Measurements from ENCODE around the gene NRG3. TPM values are rescaled to one million over a fixed set of nuclear protein-coding genes. Genes with fewer than 3 reads are reported as not detected.

Gene NRG3
- total RNA-seq, 2 experiments from 2014 or later: not detected

GRCh38 chr10:82313401-82313800, 438.4 kb downstream of the NRG3 start:
- CTCF ChIA-PET: no interaction called here
- TF ChIP-seq, protein P1, sequence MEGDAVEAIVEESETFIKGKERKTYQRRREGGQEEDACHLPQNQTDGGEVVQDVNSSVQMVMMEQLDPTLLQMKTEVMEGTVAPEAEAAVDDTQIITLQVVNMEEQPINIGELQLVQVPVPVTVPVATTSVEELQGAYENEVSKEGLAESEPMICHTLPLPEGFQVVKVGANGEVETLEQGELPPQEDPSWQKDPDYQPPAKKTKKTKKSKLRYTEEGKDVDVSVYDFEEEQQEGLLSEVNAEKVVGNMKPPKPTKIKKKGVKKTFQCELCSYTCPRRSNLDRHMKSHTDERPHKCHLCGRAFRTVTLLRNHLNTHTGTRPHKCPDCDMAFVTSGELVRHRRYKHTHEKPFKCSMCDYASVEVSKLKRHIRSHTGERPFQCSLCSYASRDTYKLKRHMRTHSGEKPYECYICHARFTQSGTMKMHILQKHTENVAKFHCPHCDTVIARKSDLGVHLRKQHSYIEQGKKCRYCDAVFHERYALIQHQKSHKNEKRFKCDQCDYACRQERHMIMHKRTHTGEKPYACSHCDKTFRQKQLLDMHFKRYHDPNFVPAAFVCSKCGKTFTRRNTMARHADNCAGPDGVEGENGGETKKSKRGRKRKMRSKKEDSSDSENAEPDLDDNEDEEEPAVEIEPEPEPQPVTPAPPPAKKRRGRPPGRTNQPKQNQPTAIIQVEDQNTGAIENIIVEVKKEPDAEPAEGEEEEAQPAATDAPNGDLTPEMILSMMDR (IDR thresholded peaks at IDR 0.05): no peak
- POLR2A ChIA-PET: no interaction called here
- no peaks in the 10 kb centered on the region for H3K36me3 ChIP-seq (ENCODE audit: insufficient read depth, low read length)
- Mint-ChIP-seq H3K27ac (no peak overlapping the region), H3K9me3 (peaks cover 9% of the 10 kb centered on the region), H3K36me3 (ENCODE audit: low read depth) (no peaks in the 10 kb centered on the region), H3K4me1 (ENCODE audit: low read depth) (no peaks in the 10 kb centered on the region), H3K4me3 (no peak overlapping the region), H3K27me3 (no peaks in the 10 kb centered on the region)
- H3K27me3 ChIP-seq (ENCODE audit: control insufficient read depth in 1 of 2, insufficient read depth in 2 of 2, low read length in 2 of 2): no peaks in the 10 kb centered on the region
- ATAC-seq (ENCODE audit: poor library complexity) (no peak), DNase-seq (no peak)
- H3K9me3 ChIP-seq (ENCODE audit: control insufficient read depth in 1 of 2, insufficient read depth in 1 of 2, low read length in 2 of 2): peaks cover 0 to 8% of the 10 kb centered on the region in 2 experiments
- H3K27ac ChIP-seq (ENCODE audit: low read depth in 1 of 2, low read length in 2 of 2): no peak overlapping the region
- H3K4me3 ChIP-seq (ENCODE audit: low read length): no peak overlapping the region
- H3K4me1 ChIP-seq (ENCODE audit: insufficient read depth, low read length): no peaks in the 10 kb centered on the region
- intact Hi-C loops (cut with DNase I, micrococcal nuclease): no loop called here

GRCh38 chr10:82318534-82318933, 443.5 kb downstream of the NRG3 start:
- H3K4me3 ChIP-seq (ENCODE audit: low read length): no peak overlapping the region
- H3K4me3 Mint-ChIP-seq: no peak overlapping the region
- no peaks in the 10 kb centered on the region for H3K36me3 Mint-ChIP-seq (ENCODE audit: low read depth)
- no peak overlapping the region for H3K27ac Mint-ChIP-seq
- H3K4me1 ChIP-seq (ENCODE audit: insufficient read depth, low read length): no peaks in the 10 kb centered on the region
- intact Hi-C loops (cut with DNase I, micrococcal nuclease): no loop called here
- H3K36me3 ChIP-seq (ENCODE audit: insufficient read depth, low read length): no peaks in the 10 kb centered on the region
- CTCF ChIA-PET: no interaction called here
- peaks cover 0 to 8% of the 10 kb centered on the region in 2 experiments for H3K9me3 ChIP-seq (ENCODE audit: control insufficient read depth in 1 of 2, insufficient read depth in 1 of 2, low read length in 2 of 2)
- no peaks in the 10 kb centered on the region for H3K27me3 ChIP-seq (ENCODE audit: control insufficient read depth in 1 of 2, insufficient read depth in 2 of 2, low read length in 2 of 2)
- H3K27ac ChIP-seq (ENCODE audit: low read depth in 1 of 2, low read length in 2 of 2): no peak overlapping the region
- H3K27me3 Mint-ChIP-seq: no peaks in the 10 kb centered on the region
- POLR2A ChIA-PET: no interaction called here
- TF ChIP-seq, protein P1 (IDR thresholded peaks at IDR 0.05): no peak
- H3K4me1 Mint-ChIP-seq (ENCODE audit: low read depth): no peaks in the 10 kb centered on the region
- H3K9me3 Mint-ChIP-seq: peaks cover 6% of the 10 kb centered on the region
- DNase-seq (no peak), ATAC-seq (ENCODE audit: poor library complexity) (no peak)

GRCh38 chr10:82319074-82319473, 444.1 kb downstream of the NRG3 start:
- Mint-ChIP-seq H3K4me1 (ENCODE audit: low read depth) (no peaks in the 10 kb centered on the region), H3K27ac (no peak overlapping the region), H3K9me3 (peaks cover 3% of the 10 kb centered on the region), H3K27me3 (no peaks in the 10 kb centered on the region), H3K4me3 (no peak overlapping the region), H3K36me3 (ENCODE audit: low read depth) (no peaks in the 10 kb centered on the region)
- CTCF ChIA-PET: no interaction called here
- intact Hi-C loops (cut with DNase I, micrococcal nuclease): no loop called here
- Histone ChIP-seq H3K36me3 (ENCODE audit: insufficient read depth, low read length) (no peaks in the 10 kb centered on the region), H3K4me3 (ENCODE audit: low read length) (no peak overlapping the region), H3K9me3 (ENCODE audit: control insufficient read depth in 1 of 2, insufficient read depth in 1 of 2, low read length in 2 of 2) (peaks cover 0 to 8% of the 10 kb centered on the region in 2 experiments), H3K4me1 (ENCODE audit: insufficient read depth, low read length) (no peaks in the 10 kb centered on the region), H3K27me3 (ENCODE audit: control insufficient read depth in 1 of 2, insufficient read depth in 2 of 2, low read length in 2 of 2) (no peaks in the 10 kb centered on the region), H3K27ac (ENCODE audit: low read depth in 1 of 2, low read length in 2 of 2) (no peak overlapping the region)
- ATAC-seq (ENCODE audit: poor library complexity) (no peak), DNase-seq (no peak)
- TF ChIP-seq, protein P1 (IDR thresholded peaks at IDR 0.05): no peak
- POLR2A ChIA-PET: no interaction called here
